Measurements from ENCODE around the gene SPATA12.

SPATA12 gene

DNA sequence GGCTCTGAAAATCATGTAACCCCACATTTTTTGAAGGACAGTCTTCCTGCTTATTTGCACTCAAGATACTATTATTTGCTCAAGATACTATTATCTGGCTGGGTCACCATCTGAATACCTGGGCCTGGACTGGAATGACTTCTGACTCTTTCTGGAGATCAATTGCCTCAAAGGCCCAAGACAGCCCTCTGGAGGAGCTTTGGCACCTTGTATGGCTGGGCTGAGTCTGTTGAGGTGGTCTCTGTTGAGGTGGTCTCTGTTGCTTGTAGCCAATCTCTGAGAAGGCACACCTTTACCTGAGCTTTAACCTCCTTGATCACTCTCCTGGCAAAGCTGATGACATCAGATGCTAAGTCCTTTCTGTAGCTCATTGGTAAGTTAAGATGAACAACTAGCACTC lies 33.0 kb downstream of the SPATA12 start:
- in situ Hi-C loops (cut with HindIII; ENCODE audit: low sequenced_read_pairs), result loop anchor here (5.0 to 25.0 kb wide), 2 partner anchors 49 to 356 kb away; no protein-coding TSS in a partner anchor
- no peak for DNase-seq (ENCODE audit: low read depth)
- TF ChIP-seq, protein P1, sequence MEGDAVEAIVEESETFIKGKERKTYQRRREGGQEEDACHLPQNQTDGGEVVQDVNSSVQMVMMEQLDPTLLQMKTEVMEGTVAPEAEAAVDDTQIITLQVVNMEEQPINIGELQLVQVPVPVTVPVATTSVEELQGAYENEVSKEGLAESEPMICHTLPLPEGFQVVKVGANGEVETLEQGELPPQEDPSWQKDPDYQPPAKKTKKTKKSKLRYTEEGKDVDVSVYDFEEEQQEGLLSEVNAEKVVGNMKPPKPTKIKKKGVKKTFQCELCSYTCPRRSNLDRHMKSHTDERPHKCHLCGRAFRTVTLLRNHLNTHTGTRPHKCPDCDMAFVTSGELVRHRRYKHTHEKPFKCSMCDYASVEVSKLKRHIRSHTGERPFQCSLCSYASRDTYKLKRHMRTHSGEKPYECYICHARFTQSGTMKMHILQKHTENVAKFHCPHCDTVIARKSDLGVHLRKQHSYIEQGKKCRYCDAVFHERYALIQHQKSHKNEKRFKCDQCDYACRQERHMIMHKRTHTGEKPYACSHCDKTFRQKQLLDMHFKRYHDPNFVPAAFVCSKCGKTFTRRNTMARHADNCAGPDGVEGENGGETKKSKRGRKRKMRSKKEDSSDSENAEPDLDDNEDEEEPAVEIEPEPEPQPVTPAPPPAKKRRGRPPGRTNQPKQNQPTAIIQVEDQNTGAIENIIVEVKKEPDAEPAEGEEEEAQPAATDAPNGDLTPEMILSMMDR (IDR thresholded peaks at IDR 0.05; ENCODE audit: low read depth, low read length, missing control alignments), result no peak
- no peak overlapping the region for H3K4me3 ChIP-seq (ENCODE audit: low read depth, low read length)

DNA sequence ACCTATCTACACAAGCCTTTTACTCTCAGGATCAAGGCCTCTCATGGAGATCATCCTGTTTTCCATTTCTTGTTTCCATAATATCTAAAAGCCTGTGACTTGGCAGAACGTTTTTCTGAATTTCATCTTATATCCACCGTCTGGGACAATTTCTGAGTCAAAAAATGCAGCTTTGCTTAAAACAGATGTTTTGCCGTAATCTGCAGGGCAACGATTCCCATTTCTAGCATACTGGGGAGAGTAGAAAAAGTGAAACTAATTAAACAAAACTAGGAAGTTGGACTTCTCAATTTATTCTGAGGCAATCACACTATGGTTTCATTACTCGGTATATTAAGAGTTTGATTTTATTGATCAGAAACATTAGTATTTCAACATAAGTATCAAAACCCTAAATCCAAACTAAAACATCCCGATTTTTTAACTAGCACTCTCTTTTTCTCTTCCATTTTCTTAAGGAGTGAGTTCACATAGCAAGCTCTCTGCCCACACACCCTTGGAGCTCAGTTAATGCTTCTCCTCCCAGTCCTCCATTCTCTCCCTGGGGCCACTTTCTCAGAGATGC lies 33.6 kb downstream of the SPATA12 start:
- H3K4me3 ChIP-seq (ENCODE audit: low read depth, low read length), result no peak overlapping the region
- DNase-seq (ENCODE audit: low read depth), result no peak
- TF ChIP-seq, protein P1 (IDR thresholded peaks at IDR 0.05; ENCODE audit: low read depth, low read length, missing control alignments), result no peak
- in situ Hi-C loops (cut with HindIII; ENCODE audit: low sequenced_read_pairs), result loop anchor here (5.0 to 25.0 kb wide), 2 partner anchors 48 to 357 kb away; no protein-coding TSS in a partner anchor

DNA sequence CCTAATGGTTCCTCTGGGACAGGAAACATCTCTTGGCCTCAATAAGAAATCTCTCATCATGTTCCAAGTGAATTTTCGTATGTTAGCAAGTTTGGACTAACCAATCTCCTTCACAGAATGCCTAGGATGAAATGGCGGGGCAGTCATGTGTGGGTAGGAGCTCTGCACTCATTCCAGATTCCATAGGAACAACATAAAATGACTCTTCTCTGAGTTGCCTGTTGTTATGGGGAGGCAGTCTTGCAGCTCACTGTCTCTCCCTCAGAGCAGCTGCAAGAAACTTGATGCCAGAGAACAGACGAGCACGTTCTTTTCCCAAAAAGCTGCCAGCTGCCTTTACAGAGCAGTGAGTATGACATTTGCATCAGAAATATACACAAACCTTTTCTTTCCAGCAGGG lies 34.1 kb downstream of the SPATA12 start:
- in situ Hi-C loops (cut with HindIII; ENCODE audit: low sequenced_read_pairs), result loop anchor here (5.0 to 25.0 kb wide), 2 partner anchors 48 to 357 kb away; no protein-coding TSS in a partner anchor
- no peak overlapping the region for H3K4me3 ChIP-seq (ENCODE audit: low read depth, low read length)
- TF ChIP-seq, protein P1 (IDR thresholded peaks at IDR 0.05; ENCODE audit: low read depth, low read length, missing control alignments), result no peak

DNA sequence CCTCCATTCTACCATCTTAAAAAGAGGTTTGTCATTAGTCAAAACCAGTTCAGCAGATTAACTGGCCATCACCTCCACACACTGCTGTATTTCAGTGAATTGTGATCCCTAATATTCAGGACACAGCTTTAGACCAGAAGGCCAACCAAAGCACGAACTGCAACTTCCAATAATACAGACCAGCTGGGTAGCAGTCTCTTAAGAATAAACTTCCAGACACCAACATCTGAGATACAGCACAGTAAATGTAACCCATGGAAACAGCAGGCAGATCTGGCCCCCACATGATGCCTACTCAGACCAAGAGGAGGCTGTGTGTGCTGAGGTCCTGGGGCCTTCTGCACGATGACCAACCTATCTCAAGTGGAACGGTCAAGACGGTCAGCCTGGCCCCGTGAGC lies 34.9 kb downstream of the SPATA12 start:
- no peak overlapping the region for H3K4me3 ChIP-seq (ENCODE audit: low read depth, low read length)
- TF ChIP-seq, protein P1 (IDR thresholded peaks at IDR 0.05; ENCODE audit: low read depth, low read length, missing control alignments), result no peak
- in situ Hi-C loops (cut with HindIII; ENCODE audit: low sequenced_read_pairs), result loop anchor here (25.0 kb wide), 1 partner anchor 358 kb away; no protein-coding TSS in a partner anchor
- DNase-seq (ENCODE audit: low read depth), result no peak

More for the DNA sequence above, 34.1 kb downstream of the SPATA12 start:
- DNase-seq (ENCODE audit: low read depth), result no peak

DNA sequence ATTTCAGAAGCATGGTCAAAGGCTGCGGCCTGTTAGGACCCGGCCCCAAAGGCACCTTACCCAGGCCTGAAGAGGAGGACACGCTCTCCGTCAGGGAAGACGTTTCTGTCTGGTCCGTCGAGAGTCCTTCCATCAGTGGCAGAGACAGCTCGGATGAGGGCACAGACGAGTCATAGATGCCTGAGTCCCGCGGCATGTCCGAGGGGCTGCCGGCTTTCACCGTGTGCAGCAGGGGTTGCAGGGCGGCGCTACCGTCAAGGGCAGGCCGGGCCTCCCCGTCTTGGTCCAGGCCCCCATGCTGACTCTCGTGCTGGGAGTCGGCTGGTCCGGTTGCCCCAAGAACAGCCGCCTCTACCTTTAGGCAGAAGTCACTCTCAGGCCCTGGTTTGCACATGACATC lies 37.1 kb downstream of the SPATA12 start:
- in situ Hi-C loops (cut with HindIII; ENCODE audit: low sequenced_read_pairs), result loop anchor here (25.0 kb wide), 1 partner anchor 360 kb away; no protein-coding TSS in a partner anchor
- no peak overlapping the region for H3K4me3 ChIP-seq (ENCODE audit: low read depth, low read length)
- TF ChIP-seq, protein P1 (IDR thresholded peaks at IDR 0.05; ENCODE audit: low read depth, low read length, missing control alignments), result no peak
- no peak for DNase-seq (ENCODE audit: low read depth)

DNA sequence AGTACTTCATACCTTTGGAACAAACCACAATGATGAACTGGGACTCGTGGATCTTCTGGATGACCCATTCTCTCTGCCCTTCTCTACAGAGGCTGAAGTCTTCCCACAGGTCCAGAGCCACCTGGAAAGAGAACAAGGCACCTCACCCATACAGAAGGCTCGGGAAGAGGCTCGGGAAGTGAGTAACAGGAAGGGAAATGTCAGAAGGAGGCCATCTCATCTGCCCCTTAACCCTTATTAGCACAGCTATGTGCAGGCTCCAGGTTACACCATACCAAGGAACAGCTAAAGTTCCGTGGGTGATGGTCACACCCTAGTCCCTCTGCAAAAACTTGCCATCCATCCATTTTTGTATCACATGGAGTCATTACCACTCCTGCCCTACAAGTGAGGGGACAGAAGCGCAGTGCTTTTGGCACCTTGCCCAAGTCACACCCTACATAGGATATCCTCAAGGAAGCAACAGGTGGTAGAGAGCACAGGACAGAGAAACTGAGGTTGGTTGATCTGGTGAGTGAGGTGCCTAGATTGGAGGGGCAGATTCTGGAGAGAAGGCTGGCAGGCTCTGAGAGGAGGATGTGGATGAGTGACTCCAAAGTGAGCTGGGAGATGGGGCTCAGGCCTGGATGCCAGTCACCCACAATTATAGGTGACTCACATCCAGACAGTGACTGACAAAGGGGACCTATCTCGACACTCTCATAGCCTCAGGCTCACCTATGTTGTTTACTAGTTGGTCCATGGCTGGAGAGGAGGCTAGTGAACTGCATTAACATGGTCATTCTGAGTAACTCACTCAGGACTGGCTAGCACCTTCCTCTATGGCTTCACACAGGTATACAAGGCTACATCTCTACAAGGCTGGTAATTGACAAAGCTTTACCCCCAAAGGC lies 38.2 kb downstream of the SPATA12 start:
- TF ChIP-seq, protein P1 (IDR thresholded peaks at IDR 0.05; ENCODE audit: low read depth, low read length, missing control alignments), result no peak
- H3K4me3 ChIP-seq (ENCODE audit: low read depth, low read length), result no peak overlapping the region
- no peak for DNase-seq (ENCODE audit: low read depth)
- in situ Hi-C loops (cut with HindIII; ENCODE audit: low sequenced_read_pairs), result loop anchor here (25.0 kb wide), 1 partner anchor 361 kb away; no protein-coding TSS in a partner anchor

Measured in astrocyte of the cerebellum (primary cell).